WTC11 (cell line): ENCODE measurements around the gene NSMCE1.

ENCODE experiments used
- ATF3 ChIP-seq: sonication (generic); formaldehyde crosslinking; conservative IDR thresholded peaks from 2 replicates; pipeline ENCODE4 v1.8.1; 2022; ENCODE audit warnings: mild to moderate bottlenecking, missing genetic modification reagents
- FOXP1 ChIP-seq: sonication (generic); formaldehyde crosslinking; IDR thresholded peaks from 2 replicates; pipeline ENCODE4 v1.8.0; 2022; ENCODE audit warnings: missing genetic modification reagents, mild to moderate bottlenecking, moderate library complexity, borderline replicate concordance
- RELA ChIP-seq: sonication (generic); formaldehyde crosslinking; IDR thresholded peaks from 2 replicates; pipeline ENCODE4 v1.8.1; 2022; ENCODE audit warnings: missing genetic modification reagents, mild to moderate bottlenecking, borderline replicate concordance

DNA sequence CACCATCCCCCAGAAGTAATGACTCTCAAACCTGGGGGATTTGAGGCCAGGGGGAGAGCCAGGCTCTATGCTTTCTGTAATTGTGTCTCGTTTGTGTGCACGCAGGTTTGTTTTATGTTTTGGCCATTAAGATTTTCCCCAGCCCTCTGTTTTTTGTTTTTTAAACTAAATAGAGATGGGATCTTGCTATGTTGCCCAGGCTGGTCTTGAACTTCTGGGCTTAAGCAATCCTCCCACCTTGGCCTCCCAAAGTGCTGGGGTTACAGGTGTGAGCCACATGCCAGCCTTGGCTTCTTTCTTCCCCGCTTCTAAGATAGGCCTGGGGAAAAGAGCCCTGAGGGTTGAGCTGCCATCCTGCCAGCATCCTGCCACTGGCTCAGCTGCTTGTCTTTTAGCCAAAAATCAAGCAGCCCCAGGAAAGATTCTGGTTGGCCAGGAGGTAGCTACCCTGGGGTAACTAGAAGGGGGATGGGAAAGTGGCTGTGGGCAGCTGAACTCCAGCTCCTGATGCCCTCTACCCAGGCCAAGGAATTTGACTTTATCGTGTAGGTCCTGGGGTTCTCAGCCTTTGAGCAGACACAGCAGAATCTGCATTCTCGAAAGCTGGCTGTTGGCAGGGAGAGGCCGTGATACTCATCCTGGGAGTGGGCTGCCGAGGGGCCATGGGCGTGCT lies 46.9 kb downstream of the NSMCE1 start:
- TF ChIP-seq FOXP1 (CRISPR knock-in tag), result no peak
- no peak for TF ChIP-seq ATF3 (CRISPR knock-in tag)
- TF ChIP-seq RELA (CRISPR knock-in tag), result no peak
